ENCODE data around the gene ABO.

ABO gene

GRCh38 chr9:133227242-133227860, 47.6 kb downstream of the ABO start (continued):
- TF ChIP-seq ZNF514 (tag by site-specific recombination; IDR thresholded peaks at IDR 0.05): no peak
- no peak for TF ChIP-seq ZNF777 (tag by site-specific recombination; IDR thresholded peaks at IDR 0.05; ENCODE audit: borderline replicate concordance)
- no peak for TF ChIP-seq SETDB1 (IDR thresholded peaks at IDR 0.05; ENCODE audit: insufficient read length, low read length)

DNA sequence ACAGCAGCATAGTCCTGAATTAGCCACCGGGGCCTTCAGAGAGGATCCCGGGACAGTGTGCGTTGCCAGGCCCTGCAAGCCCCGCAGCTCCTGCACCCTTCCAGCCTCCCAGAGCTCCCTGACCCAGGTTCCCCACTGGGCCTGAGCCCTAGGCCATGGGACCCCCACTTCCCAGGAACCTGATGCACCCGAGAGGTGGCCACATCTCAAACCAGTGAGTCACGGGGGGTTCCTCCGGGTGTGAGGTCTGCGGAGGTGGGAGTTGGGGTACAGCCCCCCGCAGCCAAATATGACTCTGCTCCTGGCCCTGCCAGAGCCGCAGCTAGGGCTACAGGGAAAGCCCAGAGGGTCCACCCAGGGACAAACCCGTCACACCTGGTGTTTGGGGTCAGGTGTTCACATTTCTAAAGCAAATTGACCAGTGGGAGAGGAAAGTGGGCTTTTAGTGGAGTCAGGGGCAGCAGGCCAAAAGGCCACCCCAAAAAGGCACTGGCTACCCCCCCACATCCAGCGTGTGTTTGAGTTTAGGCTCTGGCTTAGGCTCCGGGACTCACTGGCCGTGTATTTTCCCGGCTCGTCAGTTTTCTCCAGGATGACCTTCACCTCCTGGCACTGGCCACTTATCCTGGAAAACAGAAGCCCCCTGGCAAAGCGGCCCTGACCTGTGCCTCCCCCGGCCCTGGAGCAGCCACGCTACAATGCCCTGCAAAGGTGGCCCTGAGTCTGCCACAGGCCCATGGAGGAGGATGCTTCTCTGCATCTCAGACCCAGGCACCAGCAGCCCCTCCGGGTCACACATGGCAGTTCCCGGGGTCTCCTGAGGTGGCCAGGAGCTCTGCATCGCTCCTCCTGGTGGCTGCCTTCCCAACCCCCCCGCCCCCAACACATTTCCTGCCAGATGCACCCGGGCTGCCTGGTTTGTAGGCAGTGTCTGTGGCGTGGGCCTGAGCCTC, 48.5 kb downstream of the ABO start:
- H3K36me3 ChIP-seq (ENCODE audit: control insufficient read depth in 2 of 2, insufficient read depth in 1 of 2, low read length in 2 of 2): no peaks in the 10 kb centered on the region
- H3K9me3 ChIP-seq (ENCODE audit: control insufficient read depth, insufficient read depth, low read depth, low read length): no peaks in the 10 kb centered on the region
- CTCF ChIA-PET: interaction anchor here (0.7 to 0.9 kb wide), 2 partner anchors 12 to 474 kb away, joined by 3 to 4 read pairs; no protein-coding TSS in a partner anchor
- TF ChIP-seq, protein P1, sequence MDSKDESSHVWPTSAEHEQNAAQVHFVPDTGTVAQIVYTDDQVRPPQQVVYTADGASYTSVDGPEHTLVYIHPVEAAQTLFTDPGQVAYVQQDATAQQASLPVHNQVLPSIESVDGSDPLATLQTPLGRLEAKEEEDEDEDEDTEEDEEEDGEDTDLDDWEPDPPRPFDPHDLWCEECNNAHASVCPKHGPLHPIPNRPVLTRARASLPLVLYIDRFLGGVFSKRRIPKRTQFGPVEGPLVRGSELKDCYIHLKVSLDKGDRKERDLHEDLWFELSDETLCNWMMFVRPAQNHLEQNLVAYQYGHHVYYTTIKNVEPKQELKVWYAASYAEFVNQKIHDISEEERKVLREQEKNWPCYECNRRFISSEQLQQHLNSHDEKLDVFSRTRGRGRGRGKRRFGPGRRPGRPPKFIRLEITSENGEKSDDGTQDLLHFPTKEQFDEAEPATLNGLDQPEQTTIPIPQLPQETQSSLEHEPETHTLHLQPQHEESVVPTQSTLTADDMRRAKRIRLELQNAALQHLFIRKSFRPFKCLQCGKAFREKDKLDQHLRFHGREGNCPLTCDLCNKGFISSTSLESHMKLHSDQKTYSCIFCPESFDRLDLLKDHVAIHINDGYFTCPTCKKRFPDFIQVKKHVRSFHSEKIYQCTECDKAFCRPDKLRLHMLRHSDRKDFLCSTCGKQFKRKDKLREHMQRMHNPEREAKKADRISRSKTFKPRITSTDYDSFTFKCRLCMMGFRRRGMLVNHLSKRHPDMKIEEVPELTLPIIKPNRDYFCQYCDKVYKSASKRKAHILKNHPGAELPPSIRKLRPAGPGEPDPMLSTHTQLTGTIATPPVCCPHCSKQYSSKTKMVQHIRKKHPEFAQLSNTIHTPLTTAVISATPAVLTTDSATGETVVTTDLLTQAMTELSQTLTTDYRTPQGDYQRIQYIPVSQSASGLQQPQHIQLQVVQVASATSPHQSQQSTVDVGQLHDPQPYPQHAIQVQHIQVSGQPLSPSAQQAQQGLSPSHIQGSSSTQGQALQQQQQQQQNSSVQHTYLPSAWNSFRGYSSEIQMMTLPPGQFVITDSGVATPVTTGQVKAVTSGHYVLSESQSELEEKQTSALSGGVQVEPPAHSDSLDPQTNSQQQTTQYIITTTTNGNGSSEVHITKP (tag by site-specific recombination; IDR thresholded peaks at IDR 0.05): no peak
- TF ChIP-seq ZNF654 (tag by site-specific recombination; IDR thresholded peaks at IDR 0.05; ENCODE audit: low read depth): no peak
- no peak for TF ChIP-seq ZNF521 (tag by site-specific recombination; IDR thresholded peaks at IDR 0.05)
- no peak for TF ChIP-seq ZSCAN4 (tag by site-specific recombination; IDR thresholded peaks at IDR 0.05)
- no peak for TF ChIP-seq ZNF629 (tag by site-specific recombination; IDR thresholded peaks at IDR 0.05)
- TF ChIP-seq ZNF211 (tag by site-specific recombination; IDR thresholded peaks at IDR 0.05; ENCODE audit: low read depth): no peak
- no peak for TF ChIP-seq ZNF561 (tag by site-specific recombination; IDR thresholded peaks at IDR 0.05; ENCODE audit: borderline replicate concordance)
- no peak for TF ChIP-seq ZNF571 (tag by site-specific recombination; IDR thresholded peaks at IDR 0.05)
- TF ChIP-seq ZNF777 (tag by site-specific recombination; IDR thresholded peaks at IDR 0.05; ENCODE audit: borderline replicate concordance): no peak
- TF ChIP-seq, protein P2, sequence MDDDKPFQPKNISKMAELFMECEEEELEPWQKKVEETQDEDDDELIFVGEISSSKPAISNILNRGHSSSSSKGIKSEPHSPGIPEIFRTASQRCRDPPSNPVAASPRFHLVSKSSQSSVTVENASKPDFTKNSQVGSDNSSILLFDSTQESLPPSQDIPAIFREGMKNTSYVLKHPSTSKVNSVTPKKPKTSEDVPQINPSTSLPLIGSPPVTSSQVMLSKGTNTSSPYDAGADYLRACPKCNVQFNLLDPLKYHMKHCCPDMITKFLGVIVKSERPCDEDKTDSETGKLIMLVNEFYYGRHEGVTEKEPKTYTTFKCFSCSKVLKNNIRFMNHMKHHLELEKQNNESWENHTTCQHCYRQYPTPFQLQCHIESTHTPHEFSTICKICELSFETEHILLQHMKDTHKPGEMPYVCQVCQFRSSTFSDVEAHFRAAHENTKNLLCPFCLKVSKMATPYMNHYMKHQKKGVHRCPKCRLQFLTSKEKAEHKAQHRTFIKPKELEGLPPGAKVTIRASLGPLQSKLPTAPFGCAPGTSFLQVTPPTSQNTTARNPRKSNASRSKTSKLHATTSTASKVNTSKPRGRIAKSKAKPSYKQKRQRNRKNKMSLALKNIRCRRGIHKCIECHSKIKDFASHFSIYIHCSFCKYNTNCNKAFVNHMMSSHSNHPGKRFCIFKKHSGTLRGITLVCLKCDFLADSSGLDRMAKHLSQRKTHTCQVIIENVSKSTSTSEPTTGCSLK (tag by site-specific recombination; IDR thresholded peaks at IDR 0.05): no peak
- no peak overlapping the region for H3K27ac ChIP-seq (ENCODE audit: extremely low read depth, low read depth, low read length)
- H3K4me3 ChIP-seq (ENCODE audit: low read depth, low read length): no peak overlapping the region
- no peaks in the 10 kb centered on the region for H3K4me1 ChIP-seq (ENCODE audit: control insufficient read depth, insufficient read depth, low read length)
- POLR2A ChIA-PET: no interaction called here
